ENCODE results near the gene IRX5. TPM values are rescaled to one million over a fixed set of nuclear protein-coding genes. Genes with fewer than 3 reads are reported as not detected.
A peak's percentile ranks its signal among the peaks of the same experiment; 100 is the strongest.

The IRX5 gene
- total and polyA plus RNA-seq, 2 of the 8 experiments (the other 6 are each of a cell fraction or from before 2014, with no cell fraction given): 0.48 to 0.56 TPM

GRCh38 chr16:54947616-54948015 is 17.0 kb downstream of the IRX5 start:
- POLR2A ChIA-PET (ENCODE audit: partially characterized antibody): no interaction called here
- Histone ChIP-seq H3K9ac (replicated peaks in 1 of 4; ENCODE audit: extremely low read depth in 1 of 4, low read depth in 3 of 4, low read length in 3 of 4) (no peak overlapping the region), H2BK120ac (replicated peaks; ENCODE audit: low read depth, low read length) (no peak overlapping the region), H4K20me1 (replicated peaks in 1 of 2; ENCODE audit: control insufficient read depth in 1 of 2, insufficient read depth in 2 of 2, low read length in 2 of 2) (no peaks in the 10 kb centered on the region), H2AFZ (ENCODE audit: low read length) (no peak overlapping the region), H3K4me2 (ENCODE audit: insufficient read depth in 1 of 2, low read depth in 2 of 2, low read length in 2 of 2) (no peak overlapping the region), H3K27ac (ENCODE audit: low read depth, low read length) (no peak overlapping the region), H3K56ac (replicated peaks; ENCODE audit: insufficient read length, low read depth, low read length) (no peak overlapping the region), H3K23me2 (ENCODE audit: low read depth, low read length) (no peaks in the 10 kb centered on the region), H4K91ac (replicated peaks; ENCODE audit: insufficient read length, low read length) (no peak overlapping the region), H3K27me3 (replicated peaks in 1 of 4; ENCODE audit: control insufficient read depth in 3 of 4, extremely low read depth in 1 of 4, insufficient read depth in 3 of 4, low read length in 3 of 4) (peaks cover 0 to 3% (median 1%) of the 10 kb centered on the region in 4 experiments; a peak in 3 of 7 replicates), H2BK5ac (ENCODE audit: low read depth, low read length) (no peak overlapping the region), H3K23ac (ENCODE audit: insufficient read length) (no peak overlapping the region), H3K36me3 (ENCODE audit: control insufficient read depth in 2 of 4, insufficient read depth in 4 of 4, low read length in 3 of 4) (no peaks in the 10 kb centered on the region), H3K79me1 (ENCODE audit: low read depth, low read length) (no peaks in the 10 kb centered on the region), H3K4me1 (replicated peaks in 1 of 4; ENCODE audit: control insufficient read depth in 3 of 4, insufficient read depth in 4 of 4, low read length in 3 of 4) (no peaks in the 10 kb centered on the region), H2AK5ac (ENCODE audit: low read depth, low read length) (no peak overlapping the region), H3K18ac (ENCODE audit: extremely low read depth, low read length) (no peak overlapping the region), H3K79me2 (ENCODE audit: control insufficient read depth in 1 of 2, insufficient read depth in 2 of 2, low read length in 2 of 2) (no peaks in the 10 kb centered on the region), H3K4ac (replicated peaks; ENCODE audit: insufficient read length, low read depth, low read length) (no peak overlapping the region), H4K8ac (ENCODE audit: extremely low read depth, insufficient read depth, low read length) (peak overlapping the region; percentile 30; the same call in 1 of the 2 replicates), H3K4me3 (ENCODE audit: extremely low read depth in 1 of 4, insufficient read depth in 2 of 4, low read depth in 3 of 4, low read length in 4 of 4) (no peak overlapping the region), H4K5ac (ENCODE audit: insufficient read length, low read depth, low read length) (no peak overlapping the region), H2BK12ac (ENCODE audit: low read depth, low read length) (no peak overlapping the region), H2BK20ac (ENCODE audit: low read length) (no peak overlapping the region), H3K9me3 (ENCODE audit: insufficient read depth in 2 of 2, low read depth in 1 of 2, low read length in 1 of 2) (no peaks in the 10 kb centered on the region), H2BK15ac (ENCODE audit: low read length) (no peak overlapping the region), H3K14ac (ENCODE audit: insufficient read length) (no peak overlapping the region)
- CTCF ChIA-PET (ENCODE audit: partially characterized antibody): interaction anchor here (0.5 to 2.9 kb wide), 7 partner anchors 10 to 423 kb away, joined by 3 to 11 read pairs (median 3); partner anchors contain the start of gene IRX6
- TF ChIP-seq JUND (IDR thresholded peaks at IDR 0.05; ENCODE audit: low read length) (no peak), CTBP2 (IDR thresholded peaks at IDR 0.05; ENCODE audit: borderline replicate concordance, insufficient read depth, insufficient read length, low read length) (no peak), BCL11A (IDR thresholded peaks at IDR 0.05; ENCODE audit: low read depth in 2 of 2, low read length in 2 of 2) (no peak)
- 89% methylated on average over 3 of the region's 3 CpGs; no CpG with 5 or more reads in 1 of the 2 experiments for WGBS, 2 experiments (ENCODE audit: extremely low coverage in 1 of 2, insufficient coverage in 1 of 2, insufficient read length in 1 of 2, insufficient replicate concordance in 2 of 2, low coverage in 1 of 2, low lambda C conversion rate in 2 of 2, missing lambda C conversion rate in 1 of 2)
- no peak for FAIRE-seq
- DNase-seq (ENCODE audit: low read depth in 1 of 2, low spot score in 2 of 2): no peak

Measured in H1 (cell line).